OCI-LY3 (cell line): ENCODE data around the gene SVIL.

Experiments
- H2AFZ ChIP-seq: fragments of 200-600, 300-600 bp; shearing (Covaris generic); 2 replicates; pipeline ENCODE4 v1.6.0; 2014; ENCODE audit warnings: antibody characterized with exemption, low read depth, low read length
- H3K27ac ChIP-seq: fragments of 200-600, 300-600 bp; sonication (generic); 2 replicates; pipeline ENCODE4 v1.5.1; 2014; ENCODE audit warnings: mild to moderate bottlenecking, low read length, moderate library complexity, mixed read lengths
- H3K27me3 ChIP-seq: fragments of 200-600, 300-600 bp; sonication (generic); 2 replicates; pipeline ENCODE4 v1.6.1; 2014; ENCODE audit warnings: low read depth, low read length, mixed read lengths
- H3K36me3 ChIP-seq: fragments of 200-600, 300-600 bp; sonication (generic); replicated peaks from 2 replicates; pipeline ENCODE3; 2014; ENCODE audit warnings: low read depth, low read length, mixed read lengths
- H3K4me1 ChIP-seq: fragments of 300-600, 200-600 bp; sonication (generic); 2 replicates; pipeline ENCODE4 v1.6.1; 2014; ENCODE audit warnings: low read length, mixed read lengths
- H3K4me2 ChIP-seq: fragments of 200-600, 300-600 bp; sonication (generic); 2 replicates; pipeline ENCODE4 v1.6.1; 2014; ENCODE audit warnings: low read length, mixed read lengths
- H3K4me3 ChIP-seq: fragments of 300-600, 200-600 bp; sonication (generic); 2 replicates; pipeline ENCODE4 v1.5.1; 2014; ENCODE audit warnings: antibody characterized with exemption, mild to moderate bottlenecking, low read length, moderate library complexity
- H3K79me2 ChIP-seq: fragments of 300-600, 200-600 bp; shearing (Covaris generic); 2 replicates; pipeline ENCODE4 v1.6.1; 2014; ENCODE audit warnings: mild to moderate bottlenecking, low read length, mixed read lengths
- H3K9ac ChIP-seq: fragments of 300-600, 200-600 bp; shearing (Covaris generic); 2 replicates; pipeline ENCODE4 v1.6.0; 2014; ENCODE audit warnings: mild to moderate bottlenecking, low read length, moderate library complexity
- H3K9me3 ChIP-seq: fragments of 200-600, 300-600 bp; shearing (Covaris generic); 2 replicates; pipeline ENCODE4 v1.6.1; 2014; ENCODE audit warnings: low read length, mixed read lengths; ENCODE audit not compliant: insufficient read depth
- H4K20me1 ChIP-seq: fragments of 200-600, 300-600 bp; sonication (generic); 2 replicates; pipeline ENCODE4 v1.6.1; 2016; ENCODE audit warnings: low read length, mixed read lengths; ENCODE audit not compliant: insufficient read depth
- EZH2phosphoT487 ChIP-seq: fragments of 200-600 bp; shearing (Covaris generic); IDR thresholded peaks from 2 replicates; pipeline ENCODE4 v1.6.1; 2018; ENCODE audit warnings: antibody characterized with exemption, mixed run types, low read depth
- TF ChIP-seq, protein P1 (sequence below): fragments of 200-600, 300-600 bp; sonication (generic); IDR thresholded peaks from 2 replicates; pipeline ENCODE4 v1.5.1; 2014; ENCODE audit warnings: antibody characterized with exemption, low read length, low read depth

SVIL gene, protein sequence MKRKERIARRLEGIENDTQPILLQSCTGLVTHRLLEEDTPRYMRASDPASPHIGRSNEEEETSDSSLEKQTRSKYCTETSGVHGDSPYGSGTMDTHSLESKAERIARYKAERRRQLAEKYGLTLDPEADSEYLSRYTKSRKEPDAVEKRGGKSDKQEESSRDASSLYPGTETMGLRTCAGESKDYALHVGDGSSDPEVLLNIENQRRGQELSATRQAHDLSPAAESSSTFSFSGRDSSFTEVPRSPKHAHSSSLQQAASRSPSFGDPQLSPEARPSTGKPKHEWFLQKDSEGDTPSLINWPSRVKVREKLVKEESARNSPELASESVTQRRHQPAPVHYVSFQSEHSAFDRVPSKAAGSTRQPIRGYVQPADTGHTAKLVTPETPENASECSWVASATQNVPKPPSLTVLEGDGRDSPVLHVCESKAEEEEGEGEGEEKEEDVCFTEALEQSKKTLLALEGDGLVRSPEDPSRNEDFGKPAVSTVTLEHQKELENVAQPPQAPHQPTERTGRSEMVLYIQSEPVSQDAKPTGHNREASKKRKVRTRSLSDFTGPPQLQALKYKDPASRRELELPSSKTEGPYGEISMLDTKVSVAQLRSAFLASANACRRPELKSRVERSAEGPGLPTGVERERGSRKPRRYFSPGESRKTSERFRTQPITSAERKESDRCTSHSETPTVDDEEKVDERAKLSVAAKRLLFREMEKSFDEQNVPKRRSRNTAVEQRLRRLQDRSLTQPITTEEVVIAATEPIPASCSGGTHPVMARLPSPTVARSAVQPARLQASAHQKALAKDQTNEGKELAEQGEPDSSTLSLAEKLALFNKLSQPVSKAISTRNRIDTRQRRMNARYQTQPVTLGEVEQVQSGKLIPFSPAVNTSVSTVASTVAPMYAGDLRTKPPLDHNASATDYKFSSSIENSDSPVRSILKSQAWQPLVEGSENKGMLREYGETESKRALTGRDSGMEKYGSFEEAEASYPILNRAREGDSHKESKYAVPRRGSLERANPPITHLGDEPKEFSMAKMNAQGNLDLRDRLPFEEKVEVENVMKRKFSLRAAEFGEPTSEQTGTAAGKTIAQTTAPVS (N-terminal part only)

DNA sequence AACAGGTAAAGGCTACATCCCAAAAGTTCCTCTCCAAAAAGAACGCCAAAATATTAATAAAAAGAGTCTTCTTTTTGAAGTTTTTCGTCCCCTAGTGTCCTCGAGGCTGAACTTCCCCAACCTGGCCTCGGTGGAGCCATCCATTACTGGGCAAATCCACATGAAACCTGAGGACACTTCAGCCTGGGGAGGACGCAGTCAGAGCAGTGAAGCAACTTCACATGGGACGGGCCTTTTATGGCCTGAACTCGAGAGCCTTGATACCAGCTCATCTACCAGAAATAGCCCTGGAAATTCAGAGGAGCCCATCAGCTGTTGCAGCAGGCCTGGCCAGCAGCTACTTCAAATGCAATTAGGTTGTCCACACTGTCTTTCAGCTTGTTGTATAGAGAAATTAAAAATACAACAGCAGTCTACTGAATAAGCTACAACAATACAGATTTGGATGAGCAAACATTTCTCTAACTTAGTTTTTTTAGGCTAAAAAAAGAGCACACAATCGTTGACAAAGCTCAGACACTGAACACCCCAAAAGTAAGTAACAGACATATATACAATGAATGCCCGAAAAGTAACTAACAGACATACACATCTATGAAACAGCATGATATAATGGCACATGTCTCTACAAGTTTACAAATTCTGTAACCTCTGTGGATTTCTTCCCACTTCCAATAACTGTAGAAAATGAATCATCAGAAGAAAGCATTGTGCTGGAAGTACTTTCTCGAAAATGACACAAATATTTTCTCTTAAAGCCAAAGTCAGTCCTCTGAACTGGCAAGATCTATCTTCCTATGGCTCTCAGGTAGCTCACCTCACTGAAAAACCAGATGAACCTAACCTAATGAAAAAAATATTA lies at the start of gene SVIL:
TSS of gene SVIL (minus strand) at position 208 of the 862 bp plus-strand sequence. CDS start 79,913 bp downstream, outside the sequence.
- H3K79me2 ChIP-seq, result no peaks in the 10 kb centered on the region
- no peaks in the 10 kb centered on the region for H3K9me3 ChIP-seq
- no peak for TF ChIP-seq EZH2phosphoT487
- TF ChIP-seq, protein P1, sequence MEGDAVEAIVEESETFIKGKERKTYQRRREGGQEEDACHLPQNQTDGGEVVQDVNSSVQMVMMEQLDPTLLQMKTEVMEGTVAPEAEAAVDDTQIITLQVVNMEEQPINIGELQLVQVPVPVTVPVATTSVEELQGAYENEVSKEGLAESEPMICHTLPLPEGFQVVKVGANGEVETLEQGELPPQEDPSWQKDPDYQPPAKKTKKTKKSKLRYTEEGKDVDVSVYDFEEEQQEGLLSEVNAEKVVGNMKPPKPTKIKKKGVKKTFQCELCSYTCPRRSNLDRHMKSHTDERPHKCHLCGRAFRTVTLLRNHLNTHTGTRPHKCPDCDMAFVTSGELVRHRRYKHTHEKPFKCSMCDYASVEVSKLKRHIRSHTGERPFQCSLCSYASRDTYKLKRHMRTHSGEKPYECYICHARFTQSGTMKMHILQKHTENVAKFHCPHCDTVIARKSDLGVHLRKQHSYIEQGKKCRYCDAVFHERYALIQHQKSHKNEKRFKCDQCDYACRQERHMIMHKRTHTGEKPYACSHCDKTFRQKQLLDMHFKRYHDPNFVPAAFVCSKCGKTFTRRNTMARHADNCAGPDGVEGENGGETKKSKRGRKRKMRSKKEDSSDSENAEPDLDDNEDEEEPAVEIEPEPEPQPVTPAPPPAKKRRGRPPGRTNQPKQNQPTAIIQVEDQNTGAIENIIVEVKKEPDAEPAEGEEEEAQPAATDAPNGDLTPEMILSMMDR, result no peak
- H3K4me3 ChIP-seq, result no peak within 1 kb of the TSS
- no peaks in the 10 kb centered on the region for H3K36me3 ChIP-seq
- no peak within 1 kb of the TSS for H3K27ac ChIP-seq
- peaks cover 11% of the 10 kb centered on the region for H3K4me1 ChIP-seq
- H4K20me1 ChIP-seq, result peaks cover 7% of the 10 kb centered on the region; the same call in 1 of the 2 replicates
- 0 out of 2 replicates have a peak, but pooled peaks cover 3% of the 10 kb centered on the region for H3K27me3 ChIP-seq
- no peak within 1 kb of the TSS for H3K9ac ChIP-seq
- H2AFZ ChIP-seq, result no peak within 1 kb of the TSS
- H3K4me2 ChIP-seq, result no peak within 1 kb of the TSS

DNA sequence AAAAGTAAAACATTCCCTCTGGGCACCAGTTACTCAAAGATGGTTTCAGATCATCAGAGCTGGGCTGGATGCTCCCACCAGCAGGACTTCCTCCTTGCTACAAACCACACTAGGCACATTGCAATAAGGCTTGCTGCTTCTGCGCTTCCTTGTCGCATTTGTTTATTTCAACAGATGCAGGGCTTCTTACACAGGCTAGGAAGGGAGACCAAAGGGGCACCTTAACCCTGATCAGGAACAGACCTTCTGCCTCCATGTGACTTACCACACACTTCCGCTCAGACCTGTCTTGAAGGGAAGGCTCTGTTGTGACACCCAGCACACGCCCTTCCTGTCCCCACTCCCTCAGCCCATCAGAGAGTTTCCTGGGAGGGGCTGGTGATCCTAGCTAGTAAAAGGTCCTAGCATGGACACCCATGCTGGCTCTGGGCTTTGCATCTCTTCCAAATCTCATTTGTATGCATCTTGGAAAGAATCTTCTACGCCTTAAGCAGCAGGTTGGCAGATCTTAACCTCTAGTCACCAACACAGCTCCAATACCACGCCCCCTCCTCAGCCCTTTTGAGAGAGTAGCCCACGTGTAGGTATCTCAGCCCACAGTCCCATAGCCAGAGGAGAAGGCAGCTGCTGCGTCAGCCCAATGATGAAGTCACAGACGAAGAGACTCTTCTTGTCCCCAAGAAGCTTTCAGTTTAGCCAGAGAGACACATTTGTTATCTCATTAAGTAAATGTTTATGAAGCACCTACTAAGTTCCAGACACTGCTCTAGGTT lies 47.1 kb upstream of the SVIL start:
- H3K4me3 ChIP-seq, result no peak overlapping the region
- no peaks in the 10 kb centered on the region for H3K36me3 ChIP-seq
- H3K4me2 ChIP-seq, result no peak overlapping the region
- H4K20me1 ChIP-seq, result no peaks in the 10 kb centered on the region
- no peak overlapping the region for H3K9ac ChIP-seq
- no peaks in the 10 kb centered on the region for H3K4me1 ChIP-seq
- no peak overlapping the region for H2AFZ ChIP-seq
- no peak for TF ChIP-seq EZH2phosphoT487
- TF ChIP-seq, protein P1, result no peak
- H3K9me3 ChIP-seq, result no peaks in the 10 kb centered on the region
- H3K27me3 ChIP-seq, result no peaks in the 10 kb centered on the region
- H3K79me2 ChIP-seq, result no peaks in the 10 kb centered on the region
- H3K27ac ChIP-seq, result no peak overlapping the region

DNA sequence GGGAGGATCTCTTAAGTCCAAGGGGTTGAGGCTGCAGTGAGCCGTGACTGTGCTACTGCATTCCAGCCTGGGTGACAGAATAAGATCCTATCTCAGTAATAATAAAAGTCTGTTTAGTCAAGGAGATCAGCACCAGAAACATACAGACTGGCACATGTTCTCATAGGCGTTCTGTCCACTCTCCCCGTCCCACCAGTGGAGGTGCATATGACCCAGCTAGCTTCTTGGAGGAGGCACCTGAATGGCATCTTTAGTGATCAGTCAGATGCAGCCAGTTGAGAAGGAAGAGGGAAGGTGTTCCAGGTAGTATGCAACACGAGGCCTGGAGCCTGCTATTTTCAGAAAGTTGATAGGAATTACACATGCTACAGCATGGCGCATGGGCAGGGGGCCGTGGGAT lies 45.3 kb upstream of the SVIL start:
- Histone ChIP-seq H3K27ac (no peak overlapping the region), H2AFZ (no peak overlapping the region), H3K36me3 (no peaks in the 10 kb centered on the region), H3K9me3 (0 out of 2 replicates have a peak, but pooled peaks cover 5% of the 10 kb centered on the region), H3K9ac (no peak overlapping the region), H3K4me3 (no peak overlapping the region), H3K4me1 (no peaks in the 10 kb centered on the region), H4K20me1 (no peaks in the 10 kb centered on the region), H3K27me3 (no peaks in the 10 kb centered on the region), H3K4me2 (no peak overlapping the region), H3K79me2 (no peaks in the 10 kb centered on the region)
- TF ChIP-seq, protein P1, result no peak
- no peak for TF ChIP-seq EZH2phosphoT487
